ENCODE results near the gene DCAF6.

Gene DCAF6

DNA sequence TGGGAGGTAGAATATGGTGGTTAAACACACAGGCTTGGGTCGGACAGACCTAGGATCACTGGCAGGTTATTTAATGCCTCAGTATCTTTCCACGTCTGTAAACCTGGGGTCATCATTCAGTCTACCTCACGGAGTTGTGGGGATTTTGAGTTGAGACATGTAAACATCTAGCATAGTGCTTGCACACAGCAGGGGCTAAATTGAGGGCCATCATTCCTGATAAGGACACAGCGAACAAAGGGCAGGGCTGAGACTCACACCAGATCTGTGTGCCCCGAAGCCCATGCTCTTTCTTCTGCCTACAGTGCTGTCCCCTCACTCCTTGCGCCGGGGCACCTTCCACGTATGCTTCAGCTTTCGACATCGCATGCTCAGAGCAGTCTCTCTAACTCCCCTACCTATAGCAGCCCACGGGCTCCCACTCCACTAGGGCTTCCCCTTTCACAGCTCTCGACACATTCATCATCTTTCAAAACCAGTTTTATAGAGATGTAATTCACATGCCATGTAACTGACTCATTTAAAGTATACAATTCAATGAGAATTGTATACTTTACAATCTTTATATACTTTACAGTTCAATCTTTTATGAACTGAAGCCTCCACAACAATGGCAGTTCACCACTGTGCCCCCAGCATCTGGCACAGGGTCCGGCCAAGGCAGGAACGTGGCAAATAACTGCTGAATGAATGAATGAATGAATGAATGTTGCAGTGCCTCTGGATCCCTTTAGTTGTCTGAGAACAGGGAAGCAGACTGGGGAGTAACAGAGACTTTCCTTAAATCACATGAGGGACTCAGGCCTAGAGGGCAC, 152.2 kb downstream of the DCAF6 start:
- no peak for DNase-seq

GRCh38 chr1:168089326-168089978, 153.0 kb downstream of the DCAF6 start:
- no peak for DNase-seq

GRCh38 chr1:168089979-168090337, 153.5 kb downstream of the DCAF6 start:
- no peak for DNase-seq

DNA sequence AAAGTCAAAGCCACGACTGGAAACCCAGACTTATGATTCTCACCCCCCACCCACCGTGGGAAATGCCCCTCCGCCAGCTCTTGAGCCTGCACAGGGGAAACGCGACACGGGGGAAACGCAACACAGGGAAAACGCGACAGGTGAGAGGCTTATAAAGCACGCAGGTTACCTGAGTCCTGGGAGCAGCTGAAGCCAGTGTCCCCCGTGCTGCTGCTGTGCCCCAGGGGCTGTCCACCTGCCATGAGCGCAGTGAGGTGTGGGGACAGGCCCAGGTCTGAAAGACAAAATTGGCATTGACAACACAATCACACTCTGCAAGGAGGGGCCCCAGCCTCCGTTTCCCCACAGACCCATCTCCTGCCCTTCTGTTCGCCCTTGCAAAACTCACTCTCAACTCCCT, 153.9 kb downstream of the DCAF6 start:
- no peak for DNase-seq

DNA sequence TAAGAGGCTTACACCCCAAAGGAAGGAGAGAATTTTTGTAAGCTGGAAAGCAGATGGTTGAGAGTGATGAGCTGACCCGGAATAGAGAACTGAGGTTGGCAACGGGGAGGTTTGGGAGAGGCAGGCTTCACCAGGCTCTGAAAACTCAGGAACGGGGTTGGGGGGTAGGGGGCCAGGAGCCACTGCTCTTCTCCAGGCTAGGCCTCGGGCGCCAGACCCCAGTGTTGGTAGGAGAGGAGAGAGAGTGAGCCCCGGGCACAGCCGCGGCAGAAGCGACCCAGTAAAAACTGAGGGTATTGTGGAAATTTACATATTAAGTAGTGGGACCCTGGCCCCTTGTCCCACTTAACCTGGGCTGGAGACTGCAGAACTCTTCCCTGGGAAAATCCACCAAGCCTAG, 154.6 kb downstream of the DCAF6 start:
- no peak for DNase-seq

- DNase-seq = no peak
Observed at GRCh38 chr1:168091720-168092550, 155.5 kb downstream of the DCAF6 start.

DNA sequence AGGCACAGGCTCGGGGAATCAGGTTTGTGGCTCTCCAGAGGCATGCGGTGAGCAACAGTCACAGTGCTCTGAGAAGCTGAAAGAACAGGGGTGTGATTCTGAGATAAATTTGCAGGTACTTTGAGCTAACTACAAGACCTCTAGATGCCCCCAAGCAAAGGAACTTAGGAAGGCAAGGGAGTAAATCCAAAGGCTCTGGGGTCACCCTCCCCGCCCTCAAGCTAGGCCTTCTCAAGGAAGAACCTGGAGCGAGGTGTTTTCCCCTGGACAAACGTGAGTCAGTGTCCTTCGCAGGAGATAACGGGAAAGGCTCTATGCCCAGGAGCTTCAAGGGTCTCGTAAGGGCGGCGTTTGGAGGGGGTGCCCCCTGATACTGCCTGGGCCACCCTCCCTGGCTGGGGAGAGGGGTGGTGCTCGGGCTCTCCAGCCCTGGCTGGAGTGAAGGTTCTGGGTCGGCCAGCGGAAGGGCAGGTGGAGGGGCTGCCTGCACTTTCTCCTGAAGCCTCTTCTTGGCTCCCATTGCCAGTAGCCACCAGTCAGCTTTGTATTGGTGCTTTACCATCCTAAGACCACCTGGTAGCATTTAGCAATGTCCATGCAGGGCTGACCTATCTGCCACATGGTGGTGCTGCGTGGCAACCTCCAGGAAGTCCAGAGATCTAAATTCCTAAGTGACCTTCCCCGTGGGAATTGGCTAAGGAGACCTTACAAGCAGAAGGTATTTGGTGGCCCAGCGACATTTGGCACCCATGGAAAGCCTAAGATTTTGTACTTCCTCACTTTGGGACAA, 156.3 kb downstream of the DCAF6 start:
- no peak for DNase-seq

GRCh38 chr1:168093616-168094015, 157.1 kb downstream of the DCAF6 start:
- no peak for DNase-seq

- DNase-seq = no peak
Observed at GRCh38 chr1:168095476-168095875, 159.0 kb downstream of the DCAF6 start.

DNA sequence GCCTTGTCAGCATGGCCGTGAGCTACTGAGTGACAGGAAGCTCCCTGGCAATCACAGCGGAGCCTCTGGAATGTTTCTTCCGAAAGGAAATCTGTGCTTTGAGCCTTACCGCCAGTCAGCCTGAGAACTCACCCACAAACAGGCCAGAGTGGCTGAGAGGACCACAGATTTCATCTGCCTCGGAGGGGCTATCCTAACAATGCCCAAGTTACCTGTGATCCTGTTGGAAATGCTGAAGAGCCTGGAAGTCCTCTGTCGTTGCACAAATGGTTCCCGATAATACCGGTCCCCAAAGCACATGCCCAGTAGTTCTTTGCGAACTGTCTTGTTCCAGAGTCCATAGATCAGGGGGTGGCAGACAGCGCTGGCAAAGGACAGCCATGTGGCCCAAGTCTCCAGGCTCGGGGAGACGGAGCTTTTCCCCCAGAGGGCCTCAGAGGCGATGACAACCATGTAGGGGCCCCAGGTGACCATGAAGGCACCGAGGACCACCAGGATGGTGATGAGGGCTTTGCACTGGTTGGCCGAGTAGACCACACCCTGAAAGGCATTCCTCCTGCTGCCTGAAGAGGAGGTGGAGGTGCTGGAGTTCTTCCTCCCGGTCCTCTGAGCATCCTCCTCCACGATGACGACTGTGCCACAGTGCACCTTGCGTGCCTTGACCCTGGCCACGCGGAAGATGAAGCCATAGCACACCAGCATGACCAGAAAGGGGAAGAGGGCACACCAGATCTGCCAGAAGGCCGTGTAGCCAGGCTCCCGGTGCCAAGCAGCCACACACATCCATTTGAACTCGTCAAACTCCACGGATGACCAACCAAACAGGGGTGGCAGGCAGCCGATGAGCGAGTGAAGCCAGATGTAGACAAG, 160.0 kb downstream of the DCAF6 start:
- no peak for DNase-seq

GRCh38 chr1:168097921-168098528, 161.5 kb downstream of the DCAF6 start:
- DNase-seq = no peak

DNA sequence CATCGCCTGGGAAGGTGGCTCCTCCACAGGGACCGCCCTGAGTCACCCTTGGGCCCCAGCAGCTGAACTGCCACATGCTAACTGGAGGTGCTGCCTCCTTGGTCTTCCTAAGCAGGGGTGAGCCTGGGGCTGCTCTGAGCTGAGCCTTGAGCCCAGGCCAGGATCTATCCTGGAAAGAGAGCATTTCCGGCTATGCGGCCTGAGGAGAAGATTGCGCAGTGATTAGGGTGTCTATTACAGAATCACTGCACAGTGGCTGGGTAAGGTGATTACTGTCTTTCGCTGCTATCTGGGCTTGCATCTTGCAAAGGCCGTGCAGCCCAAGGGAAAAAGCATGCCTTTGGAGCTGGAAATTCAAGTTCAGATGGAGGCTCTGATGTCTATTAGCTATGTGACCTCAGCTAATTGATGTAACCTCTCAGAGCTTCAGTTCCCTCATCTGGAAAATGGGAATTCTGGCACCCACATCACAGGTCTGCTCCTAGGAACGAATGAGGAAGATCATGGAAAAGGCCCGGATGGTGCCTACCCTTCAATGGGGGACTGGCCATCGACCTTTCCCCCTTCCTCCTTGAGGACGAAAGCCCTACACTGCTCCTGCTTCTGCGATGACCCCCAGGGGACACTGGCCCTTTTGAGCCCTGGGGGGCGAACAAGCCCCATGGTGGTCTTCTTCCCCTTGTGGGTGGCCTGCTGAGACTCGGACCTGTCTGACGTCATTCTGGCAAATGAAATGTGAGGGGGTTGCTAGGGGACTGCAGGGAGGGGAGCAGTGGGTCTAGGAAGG, 162.2 kb downstream of the DCAF6 start:
- no peak for DNase-seq

- no peak for DNase-seq
Observed at GRCh38 chr1:168099337-168099801, 162.9 kb downstream of the DCAF6 start.

DNA sequence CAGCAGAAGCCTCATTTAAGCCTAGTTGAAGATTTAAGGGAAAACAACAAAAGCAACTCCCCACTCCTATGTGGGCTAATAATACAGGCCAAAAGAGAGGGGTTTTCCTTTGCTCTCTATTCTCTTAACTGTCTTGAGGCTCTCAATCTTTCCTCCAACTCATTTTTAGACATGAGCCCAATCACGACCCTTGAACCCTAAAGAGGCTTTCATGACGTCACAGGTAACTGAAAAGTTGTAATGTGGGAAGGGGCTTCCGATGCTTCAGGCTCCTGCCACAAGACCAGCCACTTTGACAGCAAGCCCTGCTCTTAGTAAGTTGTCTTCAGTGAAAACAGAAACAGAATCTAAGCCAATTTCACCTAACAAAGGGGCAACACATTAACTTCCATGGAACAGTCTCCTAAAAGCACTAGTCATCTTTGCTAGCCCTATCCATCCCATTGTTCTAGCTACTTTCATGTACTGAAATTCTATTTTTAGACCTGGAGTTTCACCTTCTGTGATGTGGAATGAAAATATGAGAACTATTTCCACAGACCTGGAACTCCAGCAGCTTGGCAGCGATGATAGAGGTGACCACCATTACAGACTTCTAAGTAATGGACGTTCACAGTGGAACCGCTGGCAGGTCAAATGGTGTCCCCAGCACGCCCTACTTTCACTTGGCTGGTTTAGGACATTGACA, 164.0 kb downstream of the DCAF6 start:
- DNase-seq = no peak

DNA sequence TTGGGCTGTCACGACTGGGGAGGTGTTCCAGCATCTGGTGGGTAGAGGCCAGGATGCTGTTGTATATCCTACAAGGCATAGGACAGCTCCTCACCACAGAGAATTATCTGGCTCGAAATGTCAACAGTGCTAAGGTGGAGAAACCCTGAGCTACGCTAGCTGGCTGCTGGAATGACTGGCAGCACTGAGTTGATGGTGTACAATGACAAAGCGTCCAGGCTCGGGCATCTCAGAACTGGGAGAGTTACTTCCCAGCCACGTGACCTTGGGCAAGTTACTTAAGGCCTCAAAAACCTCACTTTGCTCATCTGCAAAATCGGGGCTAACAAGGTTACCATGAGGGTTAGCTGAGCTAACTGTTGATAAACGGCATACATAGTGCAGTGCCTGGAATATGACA, 164.9 kb downstream of the DCAF6 start:
- no peak for DNase-seq

GRCh38 chr1:168102487-168102886, 166.0 kb downstream of the DCAF6 start:
- no peak for DNase-seq

DNA sequence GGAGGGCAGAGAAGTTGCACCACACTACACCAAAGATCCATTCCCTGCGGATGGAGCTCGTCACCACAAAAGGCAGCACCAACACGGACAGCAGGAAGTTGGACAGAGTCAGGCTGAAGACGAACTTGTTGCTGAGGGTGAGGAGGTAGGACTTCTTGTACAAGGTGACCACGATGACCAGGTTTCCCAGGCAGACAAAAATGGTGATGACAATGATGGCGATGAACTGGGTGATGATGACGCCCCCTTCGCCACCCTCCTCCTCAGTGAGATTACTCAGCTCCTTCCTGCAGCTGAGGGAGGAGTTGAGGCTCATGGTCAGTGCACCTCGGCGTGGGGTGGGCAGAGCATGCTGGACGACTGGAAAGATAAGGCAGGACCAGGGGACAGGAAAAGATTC, 168.1 kb downstream of the DCAF6 start:
- no peak for DNase-seq

GRCh38 chr1:168105846-168106245, 169.4 kb downstream of the DCAF6 start:
- DNase-seq = no peak

DNA sequence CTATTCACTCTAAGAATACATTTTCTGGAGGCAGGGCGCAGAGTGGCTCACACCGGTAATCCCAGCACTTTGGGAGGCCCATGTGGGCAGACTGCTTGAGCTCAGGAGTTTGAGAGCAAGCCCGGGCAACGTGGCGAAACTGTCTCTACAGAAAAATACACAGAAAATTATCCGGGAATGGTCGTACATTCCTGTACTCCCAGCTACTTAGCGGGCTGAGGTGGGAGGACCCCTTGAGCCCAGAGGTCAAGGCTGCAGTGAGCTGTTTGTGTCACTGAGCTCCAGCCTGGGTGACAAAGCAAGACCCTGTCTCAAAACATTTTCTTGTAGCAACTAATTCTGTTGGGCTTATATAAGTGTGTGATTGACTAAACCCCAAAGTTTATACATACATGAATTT, 169.8 kb downstream of the DCAF6 start:
- DNase-seq = no peak

All from NCI-H2171 (cell line).